Uterus (tissue), 2 donors: ENCODE measurements around the gene SERPINF2.

Experiments
- POLR2A ChIP-seq, 2 donors: fragments of 450-650 bp; IDR thresholded peaks; one replicate each; pipeline ENCODE4 v1.6.1; 2016; ENCODE audit warnings: antibody characterized with exemption in 2 of 2, mild to moderate bottlenecking in 1 of 2, moderate library complexity in 1 of 2
- TF ChIP-seq, protein P1 (sequence below), 4 experiments: fragments of 200-600 bp in 2 of 4; fragments of 450-650 bp in 2 of 4; sonication (generic) in 2 of 4; IDR thresholded peaks; one replicate each; pipeline ENCODE4 v1.5.1; 2016 to 2019; ENCODE audit warnings: antibody characterized with exemption in 4 of 4, mild to moderate bottlenecking in 2 of 4, moderate library complexity in 1 of 4

DNA sequence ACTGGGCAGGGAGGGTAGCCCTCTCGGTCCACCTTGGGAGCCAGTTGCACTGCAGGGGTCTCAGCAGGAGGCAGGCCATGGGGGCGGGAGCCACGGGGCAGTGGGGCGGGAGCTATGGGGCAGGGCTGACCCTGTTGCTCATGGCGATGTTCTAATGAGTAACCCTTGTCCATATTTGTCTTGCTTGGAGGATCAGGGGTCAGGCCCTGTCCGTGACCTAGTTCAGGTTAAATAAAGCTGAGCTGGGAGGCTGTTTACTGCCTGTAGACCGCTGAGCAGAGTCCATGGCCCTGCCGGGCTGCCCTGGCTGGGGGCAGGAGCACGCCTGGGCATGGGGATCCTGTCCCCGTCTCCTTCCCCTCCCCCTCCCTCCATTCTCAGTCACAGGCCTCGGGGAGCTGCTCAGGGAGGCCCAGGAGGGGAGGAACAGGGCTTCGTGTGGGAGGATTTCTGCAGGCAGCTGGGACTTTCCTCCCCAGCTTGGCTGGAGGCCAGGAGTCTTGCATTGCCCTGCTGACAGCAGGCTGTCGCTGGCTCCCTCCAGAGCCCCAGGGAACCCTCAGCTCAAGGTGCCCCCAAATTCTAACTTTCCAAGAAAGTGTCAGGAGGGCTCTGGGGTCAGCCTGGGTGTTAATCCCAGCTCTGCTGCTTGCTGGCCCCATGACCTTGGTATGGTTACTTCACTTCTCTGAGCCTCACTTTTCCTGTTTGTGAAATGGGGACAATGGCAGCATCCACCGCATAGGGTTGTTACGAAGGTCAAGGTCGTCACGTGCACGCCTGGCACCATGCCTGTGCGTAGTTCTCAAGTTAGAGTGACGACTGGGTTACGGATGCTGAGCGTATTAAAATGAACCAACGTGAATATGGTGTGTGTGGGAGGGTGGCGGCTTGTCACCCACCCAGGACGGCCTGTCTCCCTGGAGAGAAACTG, 6.1 kb upstream of the SERPINF2 start:
- no peak for TF ChIP-seq POLR2A (IDR thresholded peaks at IDR 0.05)
- TF ChIP-seq, protein P1, sequence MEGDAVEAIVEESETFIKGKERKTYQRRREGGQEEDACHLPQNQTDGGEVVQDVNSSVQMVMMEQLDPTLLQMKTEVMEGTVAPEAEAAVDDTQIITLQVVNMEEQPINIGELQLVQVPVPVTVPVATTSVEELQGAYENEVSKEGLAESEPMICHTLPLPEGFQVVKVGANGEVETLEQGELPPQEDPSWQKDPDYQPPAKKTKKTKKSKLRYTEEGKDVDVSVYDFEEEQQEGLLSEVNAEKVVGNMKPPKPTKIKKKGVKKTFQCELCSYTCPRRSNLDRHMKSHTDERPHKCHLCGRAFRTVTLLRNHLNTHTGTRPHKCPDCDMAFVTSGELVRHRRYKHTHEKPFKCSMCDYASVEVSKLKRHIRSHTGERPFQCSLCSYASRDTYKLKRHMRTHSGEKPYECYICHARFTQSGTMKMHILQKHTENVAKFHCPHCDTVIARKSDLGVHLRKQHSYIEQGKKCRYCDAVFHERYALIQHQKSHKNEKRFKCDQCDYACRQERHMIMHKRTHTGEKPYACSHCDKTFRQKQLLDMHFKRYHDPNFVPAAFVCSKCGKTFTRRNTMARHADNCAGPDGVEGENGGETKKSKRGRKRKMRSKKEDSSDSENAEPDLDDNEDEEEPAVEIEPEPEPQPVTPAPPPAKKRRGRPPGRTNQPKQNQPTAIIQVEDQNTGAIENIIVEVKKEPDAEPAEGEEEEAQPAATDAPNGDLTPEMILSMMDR (IDR thresholded peaks at IDR 0.05): no peak
